GM21360 (cell line): ENCODE results near the gene C1QTNF5.

Experiments used
- ATAC-seq: cut with Tn5 transposase; IDR thresholded peaks from one replicate; pipeline ENCODE4 v1.9.1; 2021; ENCODE audit warnings: mild to moderate bottlenecking, moderate library complexity; ENCODE audit not compliant: unreplicated experiment

The C1QTNF5 gene

GRCh38 chr11:119297938-119298337 is 42.7 kb downstream of the C1QTNF5 start:
- ATAC-seq, result no peak

DNA sequence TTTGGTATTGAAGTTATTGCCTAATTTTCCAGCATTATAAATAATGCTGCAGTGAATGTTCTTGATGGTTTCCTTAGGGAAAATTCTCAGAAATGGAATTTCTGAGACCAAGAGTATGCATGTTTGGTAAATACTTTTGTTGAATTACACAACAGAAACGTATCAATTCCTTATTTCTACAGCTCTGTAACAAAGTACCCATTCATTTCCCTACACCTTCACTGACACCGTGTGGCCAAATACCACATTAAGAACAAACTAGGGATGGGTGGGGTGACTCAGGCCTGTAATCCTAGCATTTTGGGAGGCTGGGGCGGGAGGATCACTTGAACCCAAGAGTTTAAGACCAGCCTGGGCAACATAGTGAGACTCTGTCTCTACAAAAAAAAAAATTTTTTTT is 45.5 kb downstream of the C1QTNF5 start:
- no peak for ATAC-seq

GRCh38 chr11:119293461-119293860 is 47.2 kb downstream of the C1QTNF5 start:
- ATAC-seq, result no peak

GRCh38 chr11:119290894-119291497 is 49.7 kb downstream of the C1QTNF5 start:
- no peak for ATAC-seq
